ENCODE data around the gene KCND3.

- TF ChIP-seq REST (IDR thresholded peaks at IDR 0.05; ENCODE audit: unreplicated experiment) (no peak), EZH2 (IDR thresholded peaks at IDR 0.05; ENCODE audit: low read depth, unreplicated experiment) (no peak), CTCF (conservative IDR thresholded peaks at IDR 0.05; ENCODE audit: low read depth in 2 of 2) (peak in 1 of 2 experiments; percentile 39; a peak in 2 of 4 replicates), POLR2AphosphoS5 (IDR thresholded peaks at IDR 0.05; ENCODE audit: low read depth) (no peak), CREB1 (CRISPR knock-in tag; IDR thresholded peaks at IDR 0.05; ENCODE audit: low read depth) (no peak), ZNF331 (CRISPR knock-in tag; IDR thresholded peaks at IDR 0.05; ENCODE audit: low read depth) (no peak), EZH2phosphoT487 (IDR thresholded peaks at IDR 0.05; ENCODE audit: unreplicated experiment) (no peak), JUNB (IDR thresholded peaks at IDR 0.05; ENCODE audit: unreplicated experiment) (no peak), ETS1 (IDR thresholded peaks at IDR 0.05) (no peak), ZNF114 (CRISPR knock-in tag; IDR thresholded peaks at IDR 0.05) (no peak), STAT1 (IDR thresholded peaks at IDR 0.05; ENCODE audit: unreplicated experiment) (no peak)
These were observed 242.9 kb downstream of the KCND3 start for GRCh38 chr1:111746614-111746999.
